Measurements from ENCODE around the gene KRTAP21-3.

- TF ChIP-seq POLR2AphosphoS5 (IDR thresholded peaks at IDR 0.05) (no peak), POLR2A (IDR thresholded peaks at IDR 0.05) (no peak)
Measured at GRCh38 chr21:30714946-30715345, 3.6 kb downstream of the KRTAP21-3 start.

All from gastroesophageal sphincter (tissue), 2 donors.